SK-MEL-5 (cell line): ENCODE measurements around the gene SNX18. TPM values are rescaled to one million over a fixed set of nuclear protein-coding genes. Genes with fewer than 3 reads are reported as not detected.

Source experiments
- DNase-seq: peaks from one replicate; pipeline ENCODE4 v3.0.0-alpha.2; 2016; ENCODE audit warnings: low read depth, low spot score
- in situ Hi-C: cut with HindIII; loops from 2 replicates; pipeline ENCODE4 v1.10.0; 2016; ENCODE audit warnings: low sequenced_read_pairs, high pct_unique_total_duplicates, low pct_unique_long_range_greater_than_20kb
- total RNA-seq: library from RNA; depleted of rRNA; stranded (reverse); fragments of >200 nt; shearing (Covaris generic); gene quantifications from 2 replicates; pipeline ENCODE4 v1.2.3, GENCODE V29; 2014

The SNX18 gene
- total RNA-seq, 1 experiment from 2014 or later: 44.7 TPM

GRCh38 chr5:54558362-54558761, 40.8 kb downstream of the SNX18 start:
- in situ Hi-C loops: no loop called here
- DNase-seq: no peak

- in situ Hi-C loops: no loop called here
- no peak for DNase-seq
These were observed 44.1 kb downstream of the SNX18 start for GRCh38 chr5:54561651-54562050.

GRCh38 chr5:54563083-54563761, 45.7 kb downstream of the SNX18 start:
- no peak for DNase-seq
- in situ Hi-C loops: no loop called here

GRCh38 chr5:54567996-54568395, 50.4 kb downstream of the SNX18 start:
- no peak for DNase-seq
- in situ Hi-C loops: no loop called here

GRCh38 chr5:54570916-54571315, 53.4 kb downstream of the SNX18 start:
- in situ Hi-C loops: no loop called here
- no peak for DNase-seq

- no peak for DNase-seq
- in situ Hi-C loops: no loop called here
These were observed 53.9 kb downstream of the SNX18 start for GRCh38 chr5:54571462-54571861.

DNA sequence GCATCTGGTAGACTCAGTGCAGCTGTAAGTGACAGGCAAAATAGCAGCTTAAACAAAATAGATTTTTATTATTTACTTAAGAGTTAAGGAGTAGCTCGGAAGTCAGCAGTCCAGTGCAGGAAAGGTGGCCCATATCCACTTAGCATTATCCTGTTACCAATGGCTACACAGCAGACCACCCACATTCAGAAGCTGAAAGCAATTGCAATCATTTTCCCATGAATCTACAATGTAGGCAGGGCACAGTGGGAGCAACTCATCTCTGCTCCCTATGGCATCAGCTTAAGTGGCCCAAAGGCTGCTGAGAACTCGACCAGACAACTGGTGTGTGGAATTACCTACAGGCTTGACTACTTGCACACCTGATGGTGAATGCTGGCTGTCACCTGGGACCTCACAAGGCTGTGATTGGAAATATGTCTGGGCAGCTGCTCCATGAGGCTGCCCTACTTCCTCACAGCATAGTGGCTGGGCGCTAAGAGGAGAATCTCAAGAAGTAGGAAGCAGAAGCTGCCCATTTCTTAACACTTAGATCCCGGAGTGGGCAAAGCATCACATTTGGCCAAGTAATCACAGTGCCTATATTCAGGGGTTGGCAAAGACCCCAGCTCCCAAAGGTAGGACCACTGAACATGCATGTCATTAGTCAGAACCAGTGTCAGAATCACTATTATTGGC, 56.4 kb downstream of the SNX18 start:
- DNase-seq: no peak
- in situ Hi-C loops: no loop called here

DNA sequence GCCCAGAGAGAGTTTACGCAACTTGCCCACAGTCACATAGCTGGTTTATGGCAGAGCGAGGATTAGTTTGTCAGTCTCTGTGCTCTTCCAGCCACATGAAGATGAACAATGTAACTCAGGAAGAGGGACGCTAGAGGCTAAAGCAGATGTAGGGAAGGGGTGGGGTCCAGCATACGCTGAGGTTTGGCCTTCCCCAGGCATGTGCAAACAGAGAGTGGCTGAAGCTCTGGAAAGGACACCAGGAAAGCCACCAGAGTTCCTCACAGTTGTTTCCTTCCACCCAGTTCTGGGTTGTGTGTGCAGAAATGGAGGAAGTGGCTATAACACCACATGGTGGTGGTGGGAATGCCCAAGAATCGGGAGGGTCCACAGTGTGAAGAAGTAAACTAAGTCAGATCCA, 60.0 kb downstream of the SNX18 start:
- in situ Hi-C loops: no loop called here
- DNase-seq: no peak

GRCh38 chr5:54577937-54578653, 60.5 kb downstream of the SNX18 start:
- no peak for DNase-seq
- in situ Hi-C loops: no loop called here

GRCh38 chr5:54579591-54580295, 62.2 kb downstream of the SNX18 start:
- peak; percentile 3 for DNase-seq

GRCh38 chr5:54580997-54581811, 63.6 kb downstream of the SNX18 start:
- in situ Hi-C loops: no loop called here
- DNase-seq: no peak

More at GRCh38 chr5:54579591-54580295, 62.2 kb downstream of the SNX18 start:
- in situ Hi-C loops: no loop called here

- in situ Hi-C loops: no loop called here
- DNase-seq: no peak
These were observed 64.4 kb downstream of the SNX18 start for GRCh38 chr5:54581831-54582548.

DNA sequence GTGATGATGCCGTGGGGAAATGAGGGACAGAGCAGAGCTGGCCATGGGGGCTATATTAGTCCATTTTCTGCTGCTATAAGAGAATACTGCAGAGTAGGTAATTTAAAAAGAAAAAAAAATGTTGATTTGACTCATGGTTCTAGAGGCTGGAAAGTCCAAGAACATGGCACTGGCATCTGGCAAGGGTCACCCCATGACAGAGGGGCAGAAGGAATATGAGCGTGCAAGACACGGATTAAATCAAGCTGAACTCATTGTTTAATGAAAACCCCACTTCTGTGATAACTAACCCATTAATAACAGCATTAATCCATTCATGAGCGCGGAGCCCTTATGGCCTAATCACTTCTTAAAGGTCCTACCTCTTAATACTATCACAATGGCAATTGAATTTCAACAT, 68.8 kb downstream of the SNX18 start:
- in situ Hi-C loops: no loop called here
- no peak for DNase-seq

DNA sequence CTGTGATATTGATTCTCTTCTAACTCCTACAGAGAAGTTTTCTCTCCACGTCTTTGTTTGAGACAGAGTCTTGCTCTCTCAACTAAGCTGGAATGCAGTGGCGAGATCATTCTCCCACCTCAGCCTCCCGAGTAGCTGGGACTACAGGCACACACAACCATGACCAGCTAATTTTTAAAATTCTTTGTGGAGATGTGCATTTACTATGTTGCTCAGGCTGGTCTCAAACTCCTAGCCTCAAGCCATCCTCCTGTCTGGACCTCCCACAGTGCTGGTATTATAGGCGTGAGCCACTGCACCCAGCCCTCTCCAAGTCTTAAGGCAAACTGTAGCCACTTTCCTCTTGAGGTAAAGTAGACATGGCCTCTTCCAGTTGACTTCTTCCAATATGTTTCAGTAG, 72.2 kb downstream of the SNX18 start:
- DNase-seq: no peak
- in situ Hi-C loops: no loop called here

GRCh38 chr5:54590824-54591223, 73.3 kb downstream of the SNX18 start:
- no peak for DNase-seq
- in situ Hi-C loops: no loop called here

DNA sequence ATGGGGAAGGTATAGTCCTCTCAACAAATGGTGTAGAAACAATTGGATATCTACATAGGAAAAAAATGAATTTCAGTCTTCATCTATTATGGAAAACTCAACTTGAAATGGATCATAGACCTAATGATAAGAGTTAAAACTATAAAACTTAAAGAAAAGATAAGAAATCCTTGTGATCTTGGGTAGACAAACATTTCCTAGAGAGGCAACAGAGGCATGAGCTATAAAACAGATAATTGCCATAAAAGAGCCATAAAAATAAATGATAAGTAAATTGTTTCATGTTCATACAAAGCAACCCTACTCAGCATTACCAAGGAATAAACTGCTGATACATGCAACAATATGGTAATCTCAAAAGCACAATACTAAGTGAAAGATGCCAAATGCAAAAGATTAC, 76.2 kb downstream of the SNX18 start:
- no peak for DNase-seq
- in situ Hi-C loops: no loop called here

- in situ Hi-C loops: no loop called here
These were observed 76.6 kb downstream of the SNX18 start for GRCh38 chr5:54594181-54594580.

More at GRCh38 chr5:54594181-54594580, 76.6 kb downstream of the SNX18 start:
- no peak for DNase-seq
